GM19239 (cell line): Measurements from ENCODE around the gene CACUL1.

ENCODE experiments used
- DNase-seq: peaks from one replicate; pipeline ENCODE4 v3.0.0; 2011; ENCODE audit warnings: low spot score; ENCODE audit not compliant: insufficient read length
- FAIRE-seq: peaks from 2 replicates; lab custom pipeline; 2011; peaks lifted over from hg19 to GRCh38; lab: Jason Lieb, UNC

The CACUL1 gene

DNA sequence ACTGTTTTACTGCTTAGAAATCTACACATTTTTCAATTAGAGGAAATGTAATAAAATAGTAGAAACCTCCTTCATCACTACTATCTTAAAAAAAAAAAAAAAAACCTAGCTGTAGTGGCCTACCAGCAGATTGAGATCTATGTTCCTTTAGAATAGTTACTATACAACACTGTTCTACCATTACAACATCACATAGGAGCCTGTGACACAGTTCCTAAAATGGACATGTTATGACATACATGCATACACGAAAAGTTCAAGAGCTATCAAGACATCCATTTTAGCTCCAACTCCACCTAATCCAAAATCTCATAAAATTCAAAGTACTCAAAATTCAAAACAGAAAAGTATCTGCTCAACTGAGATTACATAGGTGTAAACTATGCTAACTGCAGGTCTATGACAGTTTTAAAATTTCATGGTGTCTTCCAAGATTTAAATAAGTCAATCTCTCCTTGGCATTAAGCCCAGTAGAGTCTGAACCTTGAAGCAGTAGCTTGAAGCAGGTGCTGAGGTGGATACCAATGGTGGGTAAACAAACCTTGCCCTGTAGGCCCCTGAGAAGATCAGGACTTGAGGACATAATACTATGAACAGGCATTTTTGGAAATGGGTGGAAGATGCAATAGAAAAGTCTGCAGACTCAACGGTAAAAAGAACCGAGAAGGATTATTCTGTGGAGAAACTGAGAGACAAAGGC is 17.0 kb downstream of the CACUL1 start:
- peak; percentile 21 for FAIRE-seq
- DNase-seq, result no peak

DNA sequence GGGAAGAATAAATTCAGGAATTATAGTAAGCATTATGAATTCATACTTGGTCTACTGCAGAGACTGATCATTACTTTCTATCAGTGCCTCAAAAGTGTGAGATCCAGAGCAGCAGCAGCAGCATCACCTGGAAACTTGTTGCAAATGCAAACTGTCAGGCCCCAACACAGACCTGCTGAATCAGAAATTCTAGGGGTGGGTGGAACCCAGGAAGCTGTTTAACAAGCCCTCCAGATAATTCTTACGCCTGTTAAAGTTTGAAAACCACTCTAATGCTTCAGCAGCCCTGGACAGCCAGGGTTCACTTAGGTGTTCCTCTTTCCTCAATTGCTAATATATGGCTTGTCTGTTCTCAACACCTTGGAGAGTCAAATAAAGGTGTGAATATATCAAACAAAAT is 19.5 kb downstream of the CACUL1 start:
- DNase-seq, result no peak
- FAIRE-seq, result no peak

DNA sequence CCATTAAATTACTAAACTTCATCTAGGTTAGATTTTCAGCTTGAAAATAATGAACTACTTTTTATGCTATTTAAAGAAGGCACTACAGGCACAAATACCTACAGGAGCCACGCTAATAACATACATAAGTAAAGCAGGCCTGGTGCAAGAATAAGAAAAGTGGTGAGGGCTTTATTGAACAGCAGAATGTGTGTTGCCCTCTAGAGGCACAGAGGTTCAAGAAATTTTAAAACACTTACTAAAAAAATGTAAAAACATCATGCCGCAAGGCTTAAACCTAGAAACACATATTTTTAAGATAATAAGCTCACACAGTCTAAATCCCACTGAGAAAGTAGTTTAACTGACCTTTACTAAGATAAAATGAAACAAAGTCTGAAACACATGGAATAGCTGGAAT is 20.3 kb downstream of the CACUL1 start:
- FAIRE-seq (no peak), DNase-seq (no peak)

DNA sequence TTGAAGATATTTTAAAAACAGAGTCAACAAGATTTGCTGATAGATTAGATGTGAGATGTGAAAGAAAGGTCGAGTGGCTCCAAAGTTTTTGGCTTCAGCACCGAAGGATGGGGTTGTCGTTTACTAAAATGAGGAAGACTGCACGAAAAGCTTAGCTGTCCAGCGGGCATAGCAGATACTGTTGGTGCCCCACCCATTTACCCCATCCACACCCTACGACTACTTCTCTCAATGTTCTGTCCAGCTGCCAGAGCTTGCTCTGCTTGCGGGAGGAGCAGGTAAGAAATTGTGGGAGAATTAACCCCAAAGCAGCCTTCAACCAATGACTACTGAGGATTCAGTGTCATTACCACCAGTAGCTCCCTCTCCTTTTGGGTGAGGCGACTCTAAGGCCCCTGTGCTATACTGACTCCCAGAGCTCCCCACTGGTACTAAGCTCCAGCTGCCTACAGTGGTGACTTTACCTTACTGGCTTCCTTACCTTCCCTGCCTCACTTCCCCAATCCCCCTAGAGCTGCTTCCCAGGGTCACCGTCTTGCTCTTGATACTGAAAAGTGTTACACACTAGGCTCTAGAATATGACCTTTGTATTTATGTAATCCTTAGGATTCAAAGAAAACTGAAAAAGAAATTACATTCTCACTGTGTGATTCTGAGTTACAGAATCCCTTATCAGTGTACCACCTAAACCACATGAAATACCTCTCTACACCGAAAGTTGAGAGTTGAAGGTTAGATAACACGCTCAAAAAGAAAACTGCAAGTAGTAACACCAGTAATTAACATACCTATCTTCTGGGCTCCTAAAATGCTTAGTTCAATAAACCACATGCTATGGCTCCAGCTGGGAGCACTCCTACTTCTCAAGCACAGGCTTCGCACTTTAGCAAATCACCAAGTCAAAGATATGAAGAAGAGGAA is 22.3 kb downstream of the CACUL1 start:
- peak; percentile 45 for FAIRE-seq

DNA sequence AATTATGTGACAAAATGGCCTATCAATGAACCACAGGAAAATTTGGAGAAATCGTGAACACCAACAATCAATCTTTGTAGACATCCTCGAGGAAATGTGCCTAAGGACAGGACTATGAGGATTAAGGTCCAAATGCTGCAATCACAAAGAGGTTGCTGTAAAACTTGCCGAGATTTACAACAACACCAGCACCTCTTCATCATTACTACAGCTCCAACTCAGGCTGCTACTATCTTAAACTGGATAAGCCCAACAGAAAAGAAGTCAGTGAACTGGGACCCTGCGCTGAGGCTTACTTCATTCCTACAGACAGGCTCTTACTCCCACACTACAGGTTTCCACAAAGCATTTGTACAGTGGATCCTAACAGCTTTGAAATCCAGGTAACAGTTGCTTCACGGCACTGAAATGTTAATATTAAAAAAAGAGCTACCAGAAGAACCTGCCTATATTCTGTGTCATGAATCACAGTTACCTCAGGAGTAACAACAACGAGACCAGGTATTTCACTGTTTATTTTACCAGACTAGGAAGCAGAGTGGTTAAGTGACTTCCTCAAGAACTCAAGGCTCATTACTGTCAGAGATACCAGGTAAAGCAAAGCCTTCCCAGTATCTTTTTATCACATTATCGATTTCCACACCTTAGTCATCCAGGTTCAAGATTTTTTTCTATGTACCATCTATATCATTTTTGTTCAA is 23.9 kb downstream of the CACUL1 start:
- DNase-seq, result no peak
- no peak for FAIRE-seq

More for the DNA sequence above, 22.3 kb downstream of the CACUL1 start:
- no peak for DNase-seq

DNA sequence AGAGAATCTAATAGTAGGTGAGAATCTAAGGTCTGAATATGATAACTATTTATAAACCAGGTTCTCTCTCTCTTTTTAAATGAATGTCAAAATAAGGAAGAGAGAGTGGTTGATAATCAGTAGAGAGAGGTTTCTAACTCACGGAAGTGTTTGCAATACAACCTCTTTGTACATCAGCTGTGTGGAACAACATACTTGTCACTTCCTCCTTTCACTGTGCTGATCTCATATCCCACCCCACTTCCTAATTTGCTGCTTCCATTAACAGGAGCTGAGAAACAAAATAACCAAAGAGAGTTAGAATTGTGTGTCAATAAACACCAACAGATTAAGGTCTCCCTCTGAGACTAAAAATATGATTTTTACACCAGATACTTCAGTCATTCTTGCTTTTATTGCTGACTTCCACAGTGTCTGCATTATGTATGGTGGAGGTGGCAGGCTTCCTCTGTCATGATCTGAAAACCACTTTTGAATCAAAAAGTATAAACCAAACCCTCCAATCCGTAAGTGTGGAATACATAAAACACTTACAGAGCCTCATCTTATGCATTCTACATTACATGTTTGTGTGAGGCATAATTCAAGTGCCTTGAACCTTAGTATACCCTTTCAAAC is 25.0 kb downstream of the CACUL1 start:
- peak; percentile 17 for DNase-seq
- peak; percentile 90 for FAIRE-seq

DNA sequence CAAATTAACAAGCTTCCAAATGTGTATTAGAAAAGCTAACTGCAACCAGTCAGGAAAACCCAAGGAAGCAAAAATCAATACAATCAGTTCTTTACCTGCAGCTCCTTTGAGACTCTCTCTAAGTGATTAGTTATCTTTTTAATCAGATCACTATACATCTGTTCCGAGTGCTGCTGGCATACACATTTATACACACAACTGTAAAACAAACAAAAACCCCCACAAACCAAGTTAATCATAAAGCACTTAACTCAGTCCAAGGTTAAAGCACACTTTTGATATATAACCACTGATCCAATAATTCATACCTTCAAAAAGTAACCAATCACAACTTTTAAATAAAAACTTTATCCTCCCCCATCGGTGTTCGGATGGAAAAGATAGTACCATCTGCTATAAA is 25.6 kb downstream of the CACUL1 start:
- DNase-seq (no peak), FAIRE-seq (no peak)

DNA sequence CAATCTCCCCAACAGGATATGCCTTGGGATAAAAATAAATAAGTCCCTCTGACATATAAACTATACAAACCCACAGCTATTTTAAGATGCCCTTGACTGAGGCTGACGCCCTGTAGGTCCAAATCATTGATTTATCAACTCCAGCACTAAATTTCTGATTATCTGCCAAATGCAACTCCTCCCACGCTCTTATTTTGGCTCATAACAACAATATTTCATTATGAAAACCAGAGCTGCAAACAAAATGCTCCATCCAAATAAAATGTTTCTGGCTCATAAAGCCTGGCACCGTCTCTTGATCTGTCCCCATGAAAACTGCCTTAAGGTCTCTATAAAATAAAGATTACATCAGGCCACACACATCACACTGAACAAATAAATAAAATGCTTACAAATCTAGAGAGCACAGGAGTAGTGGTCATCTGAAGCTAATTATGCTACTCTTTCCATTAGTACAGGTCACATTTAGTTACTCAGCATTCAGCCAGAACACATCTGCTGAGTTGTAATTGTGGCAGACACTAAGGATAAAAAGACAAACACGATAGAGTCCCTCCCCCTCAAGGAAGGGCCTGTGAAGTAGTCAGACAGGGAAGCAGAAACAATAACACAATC is 28.8 kb downstream of the CACUL1 start:
- FAIRE-seq (no peak), DNase-seq (no peak)

DNA sequence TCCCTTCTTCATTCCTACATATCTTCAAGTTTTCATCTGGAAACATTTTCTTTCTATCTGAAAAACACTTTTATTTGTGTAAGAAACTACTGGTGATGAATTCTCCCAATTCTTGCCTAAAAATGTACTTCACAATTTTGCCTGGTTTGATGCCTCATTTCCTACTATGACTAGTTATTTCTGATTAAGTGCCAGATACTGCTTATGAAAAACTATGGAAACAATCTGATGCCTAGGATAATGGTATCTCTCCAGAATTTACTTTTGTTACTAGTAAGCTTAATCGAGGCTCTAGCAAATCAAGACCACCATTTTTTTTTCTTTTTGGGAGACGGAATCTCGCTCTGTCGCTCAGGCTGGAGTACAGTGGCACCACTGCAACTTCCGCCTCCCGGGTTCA is 31.3 kb downstream of the CACUL1 start:
- no peak for DNase-seq
- FAIRE-seq, result no peak

DNA sequence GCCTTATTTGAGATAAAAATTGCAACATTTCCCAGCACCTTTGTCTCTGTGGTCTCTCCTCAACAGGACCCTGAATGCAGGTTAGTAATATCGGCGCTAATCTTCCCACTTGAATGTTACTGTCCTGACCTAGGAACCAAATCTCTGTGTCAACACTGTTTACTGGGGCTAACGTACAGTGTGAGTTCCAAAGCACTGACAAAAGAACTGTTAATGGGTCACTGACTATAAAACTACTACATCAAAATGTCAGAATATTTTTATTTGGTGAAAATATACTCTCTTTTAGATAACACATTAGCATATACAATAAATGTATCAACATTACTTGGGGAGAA is 33.3 kb downstream of the CACUL1 start:
- DNase-seq (no peak), FAIRE-seq (no peak)

DNA sequence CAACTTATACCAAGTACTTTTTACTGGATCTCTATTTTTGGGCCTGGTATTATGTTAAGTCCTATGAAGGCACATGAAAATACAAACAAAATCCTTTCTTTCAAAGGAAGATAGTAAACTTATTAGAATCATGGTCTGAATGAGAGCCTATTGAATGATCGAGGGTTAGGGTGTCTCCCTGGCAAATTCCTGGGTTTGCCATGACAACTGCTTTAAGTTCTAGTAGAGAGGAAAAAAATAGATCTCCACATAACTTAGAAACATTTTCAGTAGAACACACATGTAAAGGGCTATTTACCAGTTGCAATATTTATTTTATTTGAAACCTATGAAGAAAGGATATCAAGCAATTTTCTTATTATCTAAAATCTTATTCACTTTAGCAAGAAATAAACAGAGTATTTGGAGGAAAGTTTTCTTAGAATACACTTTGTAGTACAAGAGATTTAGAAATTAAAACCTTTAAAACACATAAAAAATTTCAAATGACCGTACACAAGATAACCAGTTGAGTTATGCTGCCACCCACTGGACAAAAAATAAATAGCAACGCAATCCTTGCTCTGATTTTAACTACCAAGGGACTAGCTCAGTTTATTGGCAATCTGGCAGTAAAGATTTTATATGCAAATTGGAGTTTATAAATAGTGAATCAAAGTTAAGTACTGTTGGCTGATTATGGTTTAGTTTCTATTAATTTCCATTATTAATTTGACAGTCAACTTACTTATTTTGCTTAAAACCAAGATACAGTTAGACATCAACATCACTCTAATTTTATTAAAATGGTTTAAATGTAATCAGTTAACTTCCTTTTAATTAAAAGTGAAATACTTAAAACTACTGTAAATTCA is 33.9 kb downstream of the CACUL1 start:
- DNase-seq, result peak; percentile 20

DNA sequence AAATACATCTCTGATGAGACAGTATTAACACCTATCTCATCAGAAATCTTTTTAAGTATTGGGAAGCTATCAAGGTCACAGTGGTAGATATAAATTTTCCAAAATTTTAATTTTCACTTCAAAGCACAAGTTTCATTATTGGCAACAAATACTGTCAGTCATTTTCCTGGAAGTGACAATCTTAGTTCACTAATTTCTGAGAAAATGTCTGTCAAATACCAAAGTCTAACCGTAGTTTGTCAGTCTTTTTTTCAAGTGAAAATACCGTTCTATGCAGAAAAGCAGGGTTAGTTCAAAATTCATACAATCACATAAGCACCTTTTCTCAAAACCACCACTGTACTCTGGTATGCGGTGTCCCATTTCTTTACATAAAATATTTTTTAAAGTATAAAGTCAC is 40.4 kb downstream of the CACUL1 start:
- DNase-seq (no peak), FAIRE-seq (no peak)

More for the DNA sequence above, 33.9 kb downstream of the CACUL1 start:
- FAIRE-seq, result peak; percentile 68

DNA sequence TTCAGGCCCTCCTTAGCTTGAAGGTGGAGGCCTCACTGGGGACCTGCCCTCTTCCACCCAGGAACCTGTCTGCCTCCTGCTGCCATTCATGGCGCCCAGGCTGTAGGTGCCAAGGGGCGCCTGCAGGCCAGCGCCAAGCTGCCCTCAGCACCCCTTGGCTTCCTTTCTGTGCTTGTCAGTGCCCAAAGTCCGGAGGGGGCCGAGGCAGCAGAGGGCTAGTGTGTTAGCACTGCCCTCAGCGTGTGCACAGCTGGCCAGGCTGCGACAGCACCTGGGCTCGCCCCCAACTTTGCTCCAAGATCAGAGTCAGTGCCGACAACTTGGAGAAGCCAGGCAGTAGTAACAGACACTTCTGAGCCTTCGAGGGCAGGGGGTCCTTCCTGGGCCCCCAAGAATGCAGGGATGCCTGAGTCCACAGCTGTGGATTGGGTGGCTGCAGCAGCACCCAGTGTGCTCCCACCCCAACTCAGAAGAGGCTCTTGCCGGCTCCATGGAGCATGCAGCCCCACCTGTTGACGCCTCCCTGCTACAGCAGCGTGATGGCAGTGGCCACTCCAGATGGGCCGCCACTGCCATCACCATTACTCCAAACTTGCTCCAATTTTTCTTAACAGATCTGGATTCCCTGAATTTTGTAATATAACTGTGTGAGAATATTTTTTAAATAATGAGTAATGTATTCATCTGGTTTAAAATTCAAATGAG is 41.7 kb downstream of the CACUL1 start:
- no peak for FAIRE-seq
- DNase-seq, result no peak

DNA sequence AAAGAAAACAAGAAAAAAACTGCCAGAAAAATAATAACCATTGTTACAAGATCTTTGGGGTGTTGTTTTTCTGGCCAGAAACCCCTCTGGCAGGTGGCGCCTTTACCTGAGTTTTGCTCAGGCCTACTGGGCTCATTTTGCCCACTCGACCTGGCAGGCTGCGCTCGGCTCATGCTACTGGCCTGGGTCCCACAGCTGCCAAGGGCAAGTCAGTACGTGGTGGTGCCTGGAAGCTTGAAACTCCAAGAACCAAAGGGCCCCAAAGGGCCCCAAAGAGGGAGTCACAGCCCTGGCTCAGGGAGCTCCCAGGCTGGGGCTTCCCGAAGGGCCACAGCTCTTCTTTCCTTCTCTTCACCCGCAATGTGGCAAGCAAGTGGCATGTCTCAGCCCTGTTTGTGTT is 42.7 kb downstream of the CACUL1 start:
- FAIRE-seq, result no peak
- DNase-seq, result no peak

DNA sequence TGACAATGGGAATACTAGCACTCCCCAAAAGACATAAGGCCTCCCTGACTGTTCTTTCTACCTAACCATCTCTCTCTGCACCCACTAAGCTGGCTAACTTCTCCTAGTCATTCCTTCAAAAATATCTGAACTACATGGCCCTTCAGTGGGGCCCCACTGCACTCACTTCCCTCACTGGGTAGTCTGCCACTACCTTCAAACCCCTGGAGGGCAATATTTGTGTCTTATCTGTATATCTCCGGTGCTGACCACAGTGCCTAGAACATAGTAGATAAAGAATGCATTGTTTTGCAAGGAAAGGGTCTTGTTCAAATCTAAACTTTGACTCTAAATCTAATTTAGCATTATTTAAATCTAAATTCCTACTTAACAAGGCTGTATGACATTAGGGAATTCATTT is 44.3 kb downstream of the CACUL1 start:
- DNase-seq (no peak), FAIRE-seq (no peak)

DNA sequence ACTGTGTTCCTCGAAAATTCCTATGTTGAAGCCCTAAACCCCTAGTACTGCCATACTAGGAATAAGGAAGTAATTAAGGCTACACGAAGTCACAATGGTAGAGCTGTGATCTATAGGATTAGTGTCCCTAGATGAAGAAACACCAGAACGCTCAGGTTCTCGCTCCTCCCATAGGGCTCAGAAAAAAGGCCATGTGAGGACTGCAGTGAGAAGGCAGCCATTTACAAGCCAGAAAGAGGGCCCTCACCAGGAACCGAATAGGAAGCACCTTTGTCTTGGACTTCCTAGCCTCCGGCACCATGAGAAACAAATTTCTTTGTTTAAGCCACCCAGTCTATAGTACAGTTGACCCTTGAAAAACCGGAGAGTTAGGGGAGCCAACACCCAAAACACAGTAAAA is 46.2 kb downstream of the CACUL1 start:
- DNase-seq (no peak), FAIRE-seq (no peak)

DNA sequence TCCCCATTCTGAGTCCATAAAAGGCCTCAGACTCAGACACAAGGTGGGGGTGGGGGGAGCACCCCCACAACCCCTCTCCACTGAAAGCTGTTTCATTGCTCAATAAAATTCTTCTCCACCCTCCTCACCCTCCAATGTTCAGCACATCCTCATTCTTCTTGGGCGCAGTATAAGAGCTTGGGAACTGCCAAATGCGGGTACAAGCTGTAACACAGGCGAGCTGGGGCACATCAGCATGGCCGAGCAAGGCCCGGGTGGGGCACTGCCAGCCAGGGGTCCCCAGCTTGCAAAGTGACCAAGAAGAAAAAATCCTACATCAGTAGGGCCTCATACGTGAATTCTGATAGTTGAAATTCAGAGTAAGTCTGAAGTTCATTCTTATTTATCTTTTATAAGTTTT is 50.1 kb downstream of the CACUL1 start:
- FAIRE-seq (no peak), DNase-seq (no peak)

DNA sequence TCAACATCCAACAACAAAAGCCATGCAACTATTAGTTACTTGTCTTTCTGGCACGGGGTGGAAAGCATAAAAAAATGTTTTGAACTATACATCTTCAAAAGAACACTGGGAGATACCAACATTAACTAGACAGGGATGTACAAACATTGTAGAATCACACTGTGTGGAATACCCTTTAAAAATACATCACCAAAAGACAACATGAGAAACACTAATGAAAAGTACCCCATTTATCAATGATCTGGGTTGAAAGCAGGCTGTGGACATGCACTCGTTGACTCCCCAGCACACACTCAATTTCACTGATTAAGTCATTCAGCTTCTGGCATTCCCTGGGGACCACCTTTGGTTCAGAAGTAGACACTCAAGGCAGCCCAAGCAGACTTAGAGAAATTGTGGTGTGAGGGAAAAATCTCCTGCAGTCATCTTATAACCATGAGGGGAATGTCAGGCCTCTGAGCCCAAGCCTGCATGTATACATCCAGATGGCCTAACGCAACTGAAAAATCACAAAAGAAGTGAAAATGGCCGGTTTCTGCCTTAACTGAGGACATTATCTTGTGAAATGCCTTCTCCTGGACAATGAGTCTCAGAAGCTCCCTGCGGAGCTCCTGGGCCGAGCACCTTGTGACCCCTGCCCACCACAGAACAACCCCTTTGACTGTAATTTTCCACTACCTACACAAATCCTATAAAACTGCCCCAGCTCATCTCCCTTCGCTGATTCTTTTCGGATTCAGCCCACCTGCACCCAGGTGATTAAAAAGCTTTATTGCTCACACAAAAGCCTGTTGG is 53.0 kb downstream of the CACUL1 start:
- FAIRE-seq, result no peak
- DNase-seq, result no peak
